IPS DF 6.9 (cell line): Measurements from ENCODE around the gene ABCD1.
"Not testable (repeated sequence)": the region's sequence is repeated elsewhere in the genome, so short reads cannot be mapped to it uniquely, and the experiment has no call there.

Experiments
- DNase-seq: peaks from one replicate; pipeline ENCODE4 v3.0.0-alpha.2; 2013; ENCODE audit warnings: low read depth, low spot score
- H3K27ac ChIP-seq: one replicate; pipeline ENCODE4 v1.5.1; 2013; ENCODE audit warnings: low read length, control low read depth
- H3K27me3 ChIP-seq: 2 replicates; pipeline ENCODE4 v1.6.1; 2013; ENCODE audit warnings: mild to moderate bottlenecking, low read length; ENCODE audit not compliant: control insufficient read depth, insufficient read depth
- H3K36me3 ChIP-seq: 2 replicates; pipeline ENCODE4 v1.6.1; 2013; ENCODE audit warnings: low read length; ENCODE audit not compliant: control insufficient read depth, insufficient read depth
- H3K4me1 ChIP-seq: 2 replicates; pipeline ENCODE4 v1.6.1; 2013; ENCODE audit warnings: low read length; ENCODE audit not compliant: control insufficient read depth, insufficient read depth
- H3K4me3 ChIP-seq: 2 replicates; pipeline ENCODE4 v1.5.1; 2013; ENCODE audit warnings: mild to moderate bottlenecking, low read length
- H3K9me3 ChIP-seq: 2 replicates; pipeline ENCODE4 v1.6.1; 2013; ENCODE audit warnings: low read length, inconsistent platforms; ENCODE audit not compliant: control insufficient read depth, insufficient read depth
- WGBS: extraction: QIAGEN DNeasy Blood & Tissue Kit; methylation state at CpG from one replicate; pipeline ENCODE4 v1.1.7; 2013; ENCODE audit warnings: mixed read lengths, missing lambda C conversion rate; ENCODE audit not compliant: insufficient read length, insufficient coverage; 5-methylcytosine and 5-hydroxymethylcytosine counted together

The ABCD1 gene

GRCh38 chrX:153694687-153695270, 29.9 kb upstream of the ABCD1 start:
- H3K27me3 ChIP-seq: no peaks in the 10 kb centered on the region
- peaks cover 13% of the 10 kb centered on the region for H3K36me3 ChIP-seq
- no CpG with 5 or more reads among the region's 23 CpGs for WGBS
- no peak overlapping the region for H3K27ac ChIP-seq
- H3K4me1 ChIP-seq: peaks cover 1% of the 10 kb centered on the region; the same call in 1 of the 2 replicates
- H3K4me3 ChIP-seq: no peak overlapping the region
- H3K9me3 ChIP-seq: no peaks in the 10 kb centered on the region
- DNase-seq: no peak

GRCh38 chrX:153696100-153696499, 28.6 kb upstream of the ABCD1 start:
- no peak overlapping the region for H3K27ac ChIP-seq
- no peaks in the 10 kb centered on the region; the same call in 1 of the 2 replicates for H3K4me1 ChIP-seq
- no peaks in the 10 kb centered on the region for H3K9me3 ChIP-seq
- H3K4me3 ChIP-seq: no peak overlapping the region
- no peak for DNase-seq
- H3K36me3 ChIP-seq: peaks cover 11% of the 10 kb centered on the region
- no peaks in the 10 kb centered on the region for H3K27me3 ChIP-seq
- no CpG with 5 or more reads among the region's 15 CpGs for WGBS

GRCh38 chrX:153696538-153696937, 28.1 kb upstream of the ABCD1 start:
- not testable (repeated sequence) for H3K9me3 ChIP-seq, H3K4me1 ChIP-seq, H3K27ac ChIP-seq, H3K27me3 ChIP-seq, H3K4me3 ChIP-seq, DNase-seq
- no CpG with 5 or more reads among the region's 10 CpGs for WGBS
- H3K36me3 ChIP-seq: peaks cover 15% of the 10 kb centered on the region

GRCh38 chrX:153696986-153697722, 27.5 kb upstream of the ABCD1 start:
- H3K36me3 ChIP-seq: peaks cover 18% of the 10 kb centered on the region
- no CpG with 5 or more reads among the region's 16 CpGs for WGBS

GRCh38 chrX:153697924-153698865, 26.5 kb upstream of the ABCD1 start:
- Histone ChIP-seq H3K36me3 (peaks cover 22% of the 10 kb centered on the region), H3K4me3 (no peak overlapping the region), H3K4me1 (no peaks in the 10 kb centered on the region), H3K27me3 (no peaks in the 10 kb centered on the region), H3K9me3 (no peaks in the 10 kb centered on the region), H3K27ac (no peak overlapping the region)
- no peak for DNase-seq
- WGBS: no CpG with 5 or more reads among the region's 16 CpGs

More at GRCh38 chrX:153696986-153697722, 27.5 kb upstream of the ABCD1 start:
- H3K27ac ChIP-seq, H3K9me3 ChIP-seq, DNase-seq, H3K27me3 ChIP-seq, H3K4me1 ChIP-seq, H3K4me3 ChIP-seq: not testable (repeated sequence)

GRCh38 chrX:153699210-153699783, 25.4 kb upstream of the ABCD1 start:
- H3K4me3 ChIP-seq, H3K27ac ChIP-seq, H3K4me1 ChIP-seq, H3K9me3 ChIP-seq, H3K27me3 ChIP-seq, DNase-seq: not testable (repeated sequence)
- WGBS: no CpG with 5 or more reads among the region's 16 CpGs
- peaks cover 15% of the 10 kb centered on the region; the same call in 1 of the 2 replicates for H3K36me3 ChIP-seq

- not testable (repeated sequence) for DNase-seq, H3K27ac ChIP-seq, H3K27me3 ChIP-seq, H3K9me3 ChIP-seq, H3K4me3 ChIP-seq, H3K4me1 ChIP-seq
- peaks cover 14% of the 10 kb centered on the region; the same call in 1 of the 2 replicates for H3K36me3 ChIP-seq
- WGBS: no CpG with 5 or more reads among the region's 18 CpGs
Observed at GRCh38 chrX:153699784-153700371, 24.8 kb upstream of the ABCD1 start.

- DNase-seq: no peak
- H3K27ac ChIP-seq: no peak overlapping the region
Observed at GRCh38 chrX:153700376-153700945, 24.2 kb upstream of the ABCD1 start.

GRCh38 chrX:153700967-153701366, 23.7 kb upstream of the ABCD1 start:
- Histone ChIP-seq H3K27me3 (no peaks in the 10 kb centered on the region), H3K27ac (no peak overlapping the region), H3K4me3 (no peak overlapping the region), H3K9me3 (no peaks in the 10 kb centered on the region), H3K4me1 (no peaks in the 10 kb centered on the region), H3K36me3 (peaks cover 14% of the 10 kb centered on the region; the same call in 1 of the 2 replicates)
- DNase-seq: no peak
- WGBS: no CpG with 5 or more reads among the region's 6 CpGs

More at GRCh38 chrX:153700376-153700945, 24.2 kb upstream of the ABCD1 start:
- no CpG with 5 or more reads among the region's 15 CpGs for WGBS
- Histone ChIP-seq H3K4me3 (no peak overlapping the region), H3K9me3 (no peaks in the 10 kb centered on the region), H3K27me3 (no peaks in the 10 kb centered on the region), H3K4me1 (no peaks in the 10 kb centered on the region), H3K36me3 (peaks cover 14% of the 10 kb centered on the region; the same call in 1 of the 2 replicates)
